HEK293T (cell line): ENCODE results near the gene WBP1.

Experiments used
- ARNT ChIP-seq: fragments of 450-650 bp; IDR thresholded peaks from 2 replicates; pipeline ENCODE4 v1.6.1; 2017; ENCODE audit warnings: mild to moderate bottlenecking
- BHLHE40 ChIP-seq: fragments of 450-650 bp; IDR thresholded peaks from 2 replicates; pipeline ENCODE4 v1.6.1; 2016; ENCODE audit warnings: mild to moderate bottlenecking, moderate library complexity, borderline replicate concordance
- LEF1 ChIP-seq: fragments of 450-650 bp; IDR thresholded peaks from 2 replicates; pipeline ENCODE4 v1.6.1; 2017; ENCODE audit warnings: mild to moderate bottlenecking, borderline replicate concordance

GRCh38 chr2:74457549-74458131, 598 bp upstream of the WBP1 start:
- TF ChIP-seq LEF1 (no peak), BHLHE40 (no peak), ARNT (no peak)
